ENCODE measurements around the gene NAA10.

Gene NAA10

DNA sequence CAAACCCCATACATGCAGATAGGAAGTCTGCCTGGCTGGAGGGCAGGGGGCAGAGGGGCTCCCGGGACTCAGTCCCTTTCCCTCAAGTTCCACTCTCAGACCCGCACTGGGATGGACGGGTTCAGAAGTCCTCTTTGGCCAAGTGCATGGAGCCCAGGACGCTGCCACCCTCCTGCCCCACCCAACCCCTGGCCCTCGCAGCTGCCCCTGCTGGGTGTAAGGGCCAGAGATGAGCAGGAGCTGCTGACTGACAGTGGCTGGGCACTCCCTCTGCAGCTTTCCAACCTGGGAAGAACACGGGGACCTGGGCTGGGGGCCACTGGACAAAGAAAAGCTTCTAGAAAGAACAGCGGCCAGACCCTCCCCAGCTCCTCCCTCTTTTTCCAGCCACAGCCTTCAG lies 52.3 kb downstream of the NAA10 start:
- DNase-seq, result no peak

DNA sequence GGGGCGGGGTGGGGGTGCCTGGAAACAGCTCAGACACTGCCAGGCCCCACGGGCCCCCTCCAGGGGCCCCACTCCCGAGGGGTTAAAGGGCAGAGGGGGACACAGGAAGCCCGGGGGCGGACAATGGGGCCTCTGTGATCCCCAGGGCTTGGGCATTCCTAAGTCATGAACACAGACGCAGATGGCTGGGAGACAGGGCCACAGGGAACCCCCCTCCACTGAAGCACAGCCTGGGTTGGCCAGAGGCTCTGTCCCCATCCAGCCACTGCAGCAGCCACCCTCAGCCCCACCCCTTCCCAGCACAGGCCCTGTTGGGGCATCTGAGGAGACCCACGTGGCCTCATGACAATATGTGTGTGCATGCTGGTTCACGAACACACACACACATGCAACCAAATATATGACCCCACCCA lies 52.7 kb downstream of the NAA10 start:
- no peak for DNase-seq

DNA sequence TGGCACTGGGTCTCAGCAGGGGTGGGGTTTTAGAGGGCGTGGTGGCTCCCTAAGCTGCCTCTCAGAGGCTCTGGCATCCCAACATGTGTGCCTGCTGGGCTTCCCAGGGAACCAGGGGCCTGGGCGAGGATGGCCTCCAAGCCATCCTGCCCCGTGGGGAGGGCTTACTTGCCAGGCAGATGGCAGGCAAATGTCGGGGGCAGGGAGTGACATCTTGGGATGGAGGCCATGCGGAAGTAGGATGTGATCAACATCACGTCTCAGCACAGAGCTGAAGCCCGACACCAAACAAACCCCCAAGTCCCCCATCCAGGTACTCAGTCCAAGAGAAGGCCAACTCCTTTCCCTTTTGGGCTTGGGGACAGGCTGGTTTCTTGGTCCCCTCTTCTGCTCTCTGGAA lies 53.6 kb downstream of the NAA10 start:
- DNase-seq, result no peak

DNA sequence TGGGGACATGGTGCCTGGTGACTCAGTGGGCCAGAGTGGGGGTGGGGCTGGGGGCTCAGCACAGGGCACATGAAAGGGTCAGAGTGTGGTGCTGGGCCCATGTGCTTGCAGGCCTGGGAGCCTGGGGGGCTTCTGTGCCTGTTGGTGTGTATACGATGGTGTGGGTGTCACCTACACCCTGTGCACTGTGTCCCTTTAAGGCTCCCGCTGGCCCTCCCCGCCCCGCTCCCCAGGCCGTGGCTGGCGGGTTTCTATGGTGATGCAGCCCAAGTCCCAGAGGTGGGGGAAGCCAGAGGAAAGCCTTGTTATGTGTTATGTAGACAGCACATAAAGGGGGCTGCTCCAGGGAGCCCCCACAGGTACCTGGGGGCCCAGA lies 54.4 kb downstream of the NAA10 start:
- DNase-seq, result no peak

DNA sequence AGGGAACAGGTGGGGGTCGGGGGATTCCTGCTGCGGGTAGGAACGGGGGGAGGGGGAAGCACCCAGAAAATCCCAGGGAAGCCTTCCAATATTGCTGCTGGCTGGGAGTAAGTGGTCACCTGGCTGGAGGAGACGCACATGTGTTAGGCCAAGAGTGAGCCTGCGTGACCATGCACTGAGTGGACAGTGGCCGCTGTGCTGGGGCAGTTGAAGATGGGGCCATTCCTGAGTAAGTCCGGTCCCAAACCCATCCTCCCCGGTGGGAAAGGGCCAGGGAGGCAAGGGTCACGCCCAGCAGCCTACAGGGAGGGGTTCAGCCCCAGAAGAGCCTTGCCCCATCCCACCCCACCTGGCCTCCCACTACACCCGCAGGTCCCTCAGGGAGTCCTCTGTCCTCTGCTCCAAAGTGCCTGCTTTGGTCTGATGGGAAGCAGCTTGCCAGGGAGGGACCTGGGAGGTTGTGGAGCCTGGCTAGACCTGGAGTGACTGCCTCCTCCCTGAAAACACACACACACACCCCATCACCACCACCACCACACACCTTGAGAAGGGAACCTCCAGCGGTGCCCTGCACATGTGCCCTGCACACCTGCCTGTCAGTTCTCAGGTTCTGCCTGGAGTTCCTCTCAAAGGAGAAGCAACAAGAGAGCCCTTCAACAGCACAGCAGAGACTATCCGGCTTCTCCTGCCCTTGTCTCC lies 54.9 kb downstream of the NAA10 start:
- no peak for DNase-seq

Measured in activated gamma-delta T cell (primary cell).